Measurements from ENCODE around the gene SORBS1.

The SORBS1 gene

GRCh38 chr10:95408148-95408960, 152.8 kb downstream of the SORBS1 start (continued):
- TF ChIP-seq ZNF518A (tag by site-specific recombination; conservative IDR thresholded peaks at IDR 0.05; ENCODE audit: low read depth) (no peak), ZNF585B (tag by site-specific recombination; IDR thresholded peaks at IDR 0.05) (no peak)

DNA sequence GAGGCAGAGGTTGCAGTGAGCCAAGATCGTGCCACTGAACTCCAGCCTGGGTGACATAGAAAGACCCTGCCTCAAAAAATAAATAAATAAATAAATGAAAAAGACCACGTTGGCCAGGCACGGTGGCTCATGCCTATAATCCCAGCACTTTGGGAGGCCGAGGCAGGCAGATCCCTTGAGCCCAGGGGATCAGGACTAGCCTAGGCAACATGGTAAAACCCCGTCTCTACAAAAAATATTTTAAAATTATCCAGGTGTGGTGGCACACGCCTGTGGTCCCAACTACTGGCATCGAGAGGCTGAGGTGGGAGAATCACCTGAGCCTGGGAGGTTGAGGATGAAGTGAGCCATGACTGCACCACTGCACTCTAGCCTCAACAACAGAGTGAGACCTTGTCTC, 153.6 kb downstream of the SORBS1 start:
- TF ChIP-seq ZNF501 (tag by site-specific recombination; IDR thresholded peaks at IDR 0.05), result no peak
- TF ChIP-seq ZNF335 (tag by site-specific recombination; conservative IDR thresholded peaks at IDR 0.05), result no peak
- no peak for TF ChIP-seq KLF10 (tag by site-specific recombination; IDR thresholded peaks at IDR 0.05)
- TF ChIP-seq KLF7 (tag by site-specific recombination; IDR thresholded peaks at IDR 0.05; ENCODE audit: borderline replicate concordance), result no peak
- no peak for TF ChIP-seq ZNF169 (tag by site-specific recombination; IDR thresholded peaks at IDR 0.05)
- no peak for TF ChIP-seq ZNF302 (tag by site-specific recombination; IDR thresholded peaks at IDR 0.05; ENCODE audit: low read depth)
- no peak for TF ChIP-seq ZNF121 (tag by site-specific recombination; IDR thresholded peaks at IDR 0.05)
- TF ChIP-seq ZNF610 (tag by site-specific recombination; IDR thresholded peaks at IDR 0.05; ENCODE audit: borderline replicate concordance), result no peak
- no peak for TF ChIP-seq ZBTB10 (tag by site-specific recombination; IDR thresholded peaks at IDR 0.05)
- no peak for TF ChIP-seq ZNF140 (tag by site-specific recombination; IDR thresholded peaks at IDR 0.05)
- no peak for TF ChIP-seq OVOL3 (tag by site-specific recombination; IDR thresholded peaks at IDR 0.05)
- TF ChIP-seq ZBTB1 (tag by site-specific recombination; IDR thresholded peaks at IDR 0.05), result no peak
- TF ChIP-seq ZNF76 (tag by site-specific recombination; IDR thresholded peaks at IDR 0.05; ENCODE audit: borderline replicate concordance, low read depth), result no peak
- TF ChIP-seq, protein P1, sequence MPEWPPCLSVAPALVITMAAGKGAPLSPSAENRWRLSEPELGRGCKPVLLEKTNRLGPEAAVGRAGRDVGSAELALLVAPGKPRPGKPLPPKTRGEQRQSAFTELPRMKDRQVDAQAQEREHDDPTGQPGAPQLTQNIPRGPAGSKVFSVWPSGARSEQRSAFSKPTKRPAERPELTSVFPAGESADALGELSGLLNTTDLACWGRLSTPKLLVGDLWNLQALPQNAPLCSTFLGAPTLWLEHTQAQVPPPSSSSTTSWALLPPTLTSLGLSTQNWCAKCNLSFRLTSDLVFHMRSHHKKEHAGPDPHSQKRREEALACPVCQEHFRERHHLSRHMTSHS (tag by site-specific recombination; IDR thresholded peaks at IDR 0.05), result no peak
- TF ChIP-seq ZNF148 (tag by site-specific recombination; IDR thresholded peaks at IDR 0.05; ENCODE audit: borderline replicate concordance), result no peak
- TF ChIP-seq HOXD13 (CRISPR knock-in tag; IDR thresholded peaks at IDR 0.05; ENCODE audit: borderline replicate concordance), result no peak
- TF ChIP-seq KLF8 (tag by site-specific recombination; IDR thresholded peaks at IDR 0.05), result no peak
- no peak for TF ChIP-seq ZNF221 (tag by site-specific recombination; IDR thresholded peaks at IDR 0.05; ENCODE audit: borderline replicate concordance)
- POLR2A ChIA-PET, result no interaction called here
- CTCF ChIA-PET, result interaction anchor here (0.8 to 1.9 kb wide), 2 partner anchors 13 to 23 kb away, joined by 4 to 6 read pairs; no protein-coding TSS in a partner anchor
- Histone ChIP-seq H3K36me3 (ENCODE audit: control insufficient read depth in 2 of 2, insufficient read depth in 1 of 2, low read length in 2 of 2) (no peaks in the 10 kb centered on the region), H3K4me3 (ENCODE audit: low read depth, low read length) (no peak overlapping the region), H3K9me3 (ENCODE audit: control insufficient read depth, insufficient read depth, low read depth, low read length) (no peaks in the 10 kb centered on the region), H3K4me1 (ENCODE audit: control insufficient read depth, insufficient read depth, low read length) (no peaks in the 10 kb centered on the region), H3K27ac (ENCODE audit: extremely low read depth, low read depth, low read length) (no peak overlapping the region)

Measured in HEK293 (cell line).